Activated CD4-positive, alpha-beta T cell treated with anti-CD3 and anti-CD28 coated beads, Interleukin-2, amount 50 U/mL, for 1 hour (primary cell): ENCODE data around the gene ANKS3.

ENCODE experiments used
- DNase-seq: peaks from one replicate; pipeline ENCODE4 v3.0.0-alpha.2; 2020

Gene ANKS3

GRCh38 chr16:4664538-4665418, 69.3 kb downstream of the ANKS3 start:
- DNase-seq: peak; percentile 45

- DNase-seq: no peak
Measured at GRCh38 chr16:4663777-4664465, 70.2 kb downstream of the ANKS3 start.

- DNase-seq: no peak
Measured at GRCh38 chr16:4663465-4663776, 70.7 kb downstream of the ANKS3 start.

- DNase-seq: no peak
Measured at GRCh38 chr16:4661661-4662060, 72.4 kb downstream of the ANKS3 start.

GRCh38 chr16:4660454-4661007, 73.5 kb downstream of the ANKS3 start:
- DNase-seq: peak; percentile 50

GRCh38 chr16:4659363-4660353, 74.4 kb downstream of the ANKS3 start:
- DNase-seq: no peak

GRCh38 chr16:4656695-4657686, 77.1 kb downstream of the ANKS3 start:
- no peak for DNase-seq

GRCh38 chr16:4656221-4656620, 77.8 kb downstream of the ANKS3 start:
- no peak for DNase-seq

GRCh38 chr16:4655801-4656200, 78.3 kb downstream of the ANKS3 start:
- DNase-seq: no peak

GRCh38 chr16:4654964-4655590, 79.0 kb downstream of the ANKS3 start:
- DNase-seq: no peak

GRCh38 chr16:4654011-4654963, 79.8 kb downstream of the ANKS3 start:
- no peak for DNase-seq

- DNase-seq: no peak
Measured at GRCh38 chr16:4652561-4652960, 81.5 kb downstream of the ANKS3 start.

GRCh38 chr16:4651827-4652226, 82.2 kb downstream of the ANKS3 start:
- DNase-seq: no peak

GRCh38 chr16:4650443-4651074, 83.5 kb downstream of the ANKS3 start:
- peak; percentile 77 for DNase-seq

- no peak for DNase-seq
Measured at GRCh38 chr16:4649744-4650442, 84.2 kb downstream of the ANKS3 start.

GRCh38 chr16:4648917-4649316, 85.2 kb downstream of the ANKS3 start:
- DNase-seq: no peak

- DNase-seq: no peak
Measured at GRCh38 chr16:4647644-4647980, 86.5 kb downstream of the ANKS3 start.

GRCh38 chr16:4646773-4647643, 87.1 kb downstream of the ANKS3 start:
- DNase-seq: no peak
